ENCODE data around the gene NEGR1.

NEGR1 gene

DNA sequence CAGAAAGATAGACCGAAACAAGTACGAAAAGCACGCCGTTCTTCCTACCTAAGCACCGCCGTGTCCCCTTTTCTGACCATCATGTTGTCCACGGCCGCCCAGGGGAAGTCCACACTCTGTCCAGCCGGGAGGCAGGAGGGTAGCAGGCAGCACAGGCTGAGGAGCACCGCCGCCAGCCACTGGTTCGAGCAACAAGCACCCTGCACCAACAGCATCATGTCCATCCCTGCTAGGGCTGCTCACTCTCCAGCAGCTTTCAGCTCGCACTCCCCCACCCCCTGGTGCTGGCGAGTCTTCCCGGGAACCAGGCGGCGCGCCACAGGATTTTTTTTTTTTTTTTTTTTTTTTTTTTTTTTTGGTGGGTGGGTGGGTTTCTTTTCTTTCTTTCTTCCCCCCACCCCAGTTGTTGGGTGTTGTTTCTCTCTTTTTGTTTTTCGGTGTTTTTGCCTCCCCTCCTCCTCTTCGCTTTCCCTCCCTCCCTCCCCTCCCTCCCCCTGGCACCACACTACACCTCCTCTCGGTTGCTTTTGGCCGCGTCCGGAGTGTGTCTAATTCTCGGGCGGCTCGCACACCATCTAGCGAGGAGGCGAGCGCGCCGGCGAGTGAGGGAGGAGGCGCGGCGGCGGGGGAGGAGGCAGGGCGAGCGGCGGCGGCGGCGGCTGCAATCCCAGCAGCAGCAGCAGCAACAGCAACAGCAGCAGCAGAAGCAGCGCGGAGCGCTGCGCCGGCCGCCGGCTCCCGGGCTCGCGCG is at the start of gene NEGR1:
TSS of gene NEGR1 (minus strand) at position 269 of the 751 bp plus-strand sequence.
- ChIA-PET POLR2A (interaction anchor here (0.6 kb wide), 1 partner anchor 631 kb away, joined by 3 read pairs; no protein-coding TSS in a partner anchor), CTCF (interaction anchor here (0.9 kb wide), 1 partner anchor 114 kb away, joined by 3 read pairs; no protein-coding TSS in a partner anchor)
- TF ChIP-seq, protein P1, sequence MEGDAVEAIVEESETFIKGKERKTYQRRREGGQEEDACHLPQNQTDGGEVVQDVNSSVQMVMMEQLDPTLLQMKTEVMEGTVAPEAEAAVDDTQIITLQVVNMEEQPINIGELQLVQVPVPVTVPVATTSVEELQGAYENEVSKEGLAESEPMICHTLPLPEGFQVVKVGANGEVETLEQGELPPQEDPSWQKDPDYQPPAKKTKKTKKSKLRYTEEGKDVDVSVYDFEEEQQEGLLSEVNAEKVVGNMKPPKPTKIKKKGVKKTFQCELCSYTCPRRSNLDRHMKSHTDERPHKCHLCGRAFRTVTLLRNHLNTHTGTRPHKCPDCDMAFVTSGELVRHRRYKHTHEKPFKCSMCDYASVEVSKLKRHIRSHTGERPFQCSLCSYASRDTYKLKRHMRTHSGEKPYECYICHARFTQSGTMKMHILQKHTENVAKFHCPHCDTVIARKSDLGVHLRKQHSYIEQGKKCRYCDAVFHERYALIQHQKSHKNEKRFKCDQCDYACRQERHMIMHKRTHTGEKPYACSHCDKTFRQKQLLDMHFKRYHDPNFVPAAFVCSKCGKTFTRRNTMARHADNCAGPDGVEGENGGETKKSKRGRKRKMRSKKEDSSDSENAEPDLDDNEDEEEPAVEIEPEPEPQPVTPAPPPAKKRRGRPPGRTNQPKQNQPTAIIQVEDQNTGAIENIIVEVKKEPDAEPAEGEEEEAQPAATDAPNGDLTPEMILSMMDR (IDR thresholded peaks at IDR 0.05; ENCODE audit: insufficient read depth, low read length, missing control alignments), result peak; percentile 25
- peak within 1 kb of the TSS; percentile 84 for H3K4me3 ChIP-seq (ENCODE audit: low read depth, low read length)
- no peak for DNase-seq (ENCODE audit: low read depth, low spot score)

DNA sequence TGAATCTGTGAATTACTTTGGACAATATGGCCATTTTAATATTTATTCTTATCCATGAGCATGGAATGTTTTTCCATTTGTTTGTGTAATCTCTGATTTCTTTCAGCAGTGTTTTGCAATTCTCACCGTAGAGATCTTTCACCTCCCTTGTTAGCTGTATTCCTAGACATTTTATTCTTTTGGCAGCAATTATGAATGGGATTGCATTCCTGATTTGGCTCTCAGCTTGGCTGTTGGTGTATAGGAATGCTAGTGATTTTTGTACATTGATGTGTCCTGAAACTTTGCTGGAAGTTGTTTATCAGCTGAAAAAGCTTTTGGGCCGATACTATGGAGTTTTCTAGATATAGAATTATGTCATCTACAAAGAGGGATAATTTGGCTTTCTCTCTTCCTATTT is 44.2 kb upstream of the NEGR1 start:
- H3K4me3 ChIP-seq (ENCODE audit: low read depth, low read length), result no peak overlapping the region
- TF ChIP-seq, protein P1 (IDR thresholded peaks at IDR 0.05; ENCODE audit: insufficient read depth, low read length, missing control alignments), result no peak
- ChIA-PET CTCF (no interaction called here), POLR2A (no interaction called here)
- no peak for DNase-seq (ENCODE audit: low read depth, low spot score)

DNA sequence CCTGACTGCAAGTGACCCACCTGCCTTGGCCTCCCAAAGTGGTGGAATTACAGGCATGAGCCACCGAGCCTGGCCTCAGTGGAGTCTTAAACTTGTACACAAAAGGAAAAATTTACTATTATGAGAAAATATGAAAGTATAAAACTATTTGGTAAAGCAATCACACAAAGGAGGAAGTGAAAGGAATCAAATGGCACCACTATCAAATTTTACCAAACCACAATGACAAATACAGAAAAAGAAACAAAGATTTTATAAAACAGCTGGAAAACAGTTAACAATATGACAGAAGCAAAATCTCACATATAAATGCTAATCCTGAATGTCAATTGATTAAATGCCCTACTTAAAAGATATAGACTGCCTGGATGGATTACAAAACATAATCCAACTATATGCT is 42.1 kb upstream of the NEGR1 start:
- no peak overlapping the region for H3K4me3 ChIP-seq (ENCODE audit: low read depth, low read length)
- ChIA-PET CTCF (no interaction called here), POLR2A (no interaction called here)
- no peak for DNase-seq (ENCODE audit: low read depth, low spot score)
- TF ChIP-seq, protein P1 (IDR thresholded peaks at IDR 0.05; ENCODE audit: insufficient read depth, low read length, missing control alignments), result no peak

DNA sequence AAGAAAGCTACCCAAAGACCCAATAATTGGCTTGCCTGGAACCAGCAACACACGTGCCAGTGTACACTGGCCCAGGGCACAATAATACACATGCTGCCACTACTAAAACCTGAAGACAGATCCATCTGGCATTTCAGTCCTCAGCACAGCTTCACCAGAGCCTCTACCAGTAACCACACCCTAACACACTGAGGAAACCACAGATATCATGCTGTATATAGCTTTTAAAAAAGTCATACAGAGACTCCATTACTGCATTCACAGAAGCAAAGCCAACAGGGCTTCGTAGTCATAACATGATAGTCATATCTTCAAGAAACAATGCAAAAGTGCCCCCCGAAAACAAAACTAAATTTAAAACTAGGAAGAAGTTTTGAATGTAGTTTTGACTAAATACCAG is 40.6 kb upstream of the NEGR1 start:
- CTCF ChIA-PET, result no interaction called here
- POLR2A ChIA-PET, result no interaction called here
- TF ChIP-seq, protein P1 (IDR thresholded peaks at IDR 0.05; ENCODE audit: insufficient read depth, low read length, missing control alignments), result no peak
- H3K4me3 ChIP-seq (ENCODE audit: low read depth, low read length), result no peak overlapping the region
- DNase-seq (ENCODE audit: low read depth, low spot score), result no peak

DNA sequence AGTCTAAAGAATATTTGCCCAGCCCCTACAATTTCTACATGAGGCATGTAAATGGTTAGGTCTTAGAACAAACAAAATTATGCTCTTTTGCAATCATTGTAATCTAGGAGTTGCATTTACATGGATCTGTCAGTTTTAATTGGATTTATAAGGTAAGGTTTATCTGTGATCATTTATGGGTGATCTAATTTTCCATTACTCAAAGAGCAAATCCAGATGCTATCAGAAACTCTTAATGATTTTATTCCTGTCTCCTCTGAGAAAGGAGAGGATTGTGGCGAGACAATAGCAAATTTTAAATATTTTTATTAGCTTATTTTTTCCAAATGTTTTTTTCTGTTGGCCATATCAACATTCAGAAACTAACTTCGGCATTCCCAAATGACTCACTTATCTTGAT is 14.2 kb upstream of the NEGR1 start:
- TF ChIP-seq, protein P1 (IDR thresholded peaks at IDR 0.05; ENCODE audit: insufficient read depth, low read length, missing control alignments), result no peak
- H3K4me3 ChIP-seq (ENCODE audit: low read depth, low read length), result no peak overlapping the region
- CTCF ChIA-PET, result no interaction called here
- POLR2A ChIA-PET, result no interaction called here
- no peak for DNase-seq (ENCODE audit: low read depth, low spot score)

DNA sequence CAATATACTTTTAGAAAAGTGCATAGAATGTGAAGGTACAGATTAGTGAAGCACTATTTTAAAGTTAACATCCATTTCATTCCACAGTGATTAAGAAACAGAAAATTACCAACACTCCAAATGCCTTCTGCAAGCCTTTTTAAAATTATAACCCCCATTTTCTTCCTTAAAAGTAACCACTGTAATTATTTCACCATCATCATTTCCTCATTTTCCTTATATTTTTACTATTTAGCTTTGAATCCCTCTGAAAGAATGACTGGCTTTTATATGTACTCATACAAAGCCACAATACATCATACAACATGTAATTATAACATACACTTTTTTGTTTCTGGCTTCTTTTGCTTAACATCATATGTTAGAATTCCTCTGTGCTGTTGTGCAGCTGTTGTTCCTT is 6.5 kb upstream of the NEGR1 start:
- no peak overlapping the region for H3K4me3 ChIP-seq (ENCODE audit: low read depth, low read length)
- ChIA-PET POLR2A (no interaction called here), CTCF (no interaction called here)
- TF ChIP-seq, protein P1 (IDR thresholded peaks at IDR 0.05; ENCODE audit: insufficient read depth, low read length, missing control alignments), result no peak
- DNase-seq (ENCODE audit: low read depth, low spot score), result no peak

Measured in AG04449 (cell line).